Activated T-helper 1 cell treated with anti-CD3 and anti-CD28 coated beads, Interleukin-2, amount 50 U/mL, for 16 hours (primary cell): ENCODE data around the gene LMO3.

ENCODE experiments used
- DNase-seq, 2 donors: peaks; one replicate each; pipeline ENCODE4 v3.0.0-alpha.2; 2020; ENCODE audit warnings: low read depth in 1 of 2, low spot score in 1 of 2

LMO3 gene

GRCh38 chr12:16602412-16602811, 3.5 kb downstream of the LMO3 start:
- no peak for DNase-seq

DNA sequence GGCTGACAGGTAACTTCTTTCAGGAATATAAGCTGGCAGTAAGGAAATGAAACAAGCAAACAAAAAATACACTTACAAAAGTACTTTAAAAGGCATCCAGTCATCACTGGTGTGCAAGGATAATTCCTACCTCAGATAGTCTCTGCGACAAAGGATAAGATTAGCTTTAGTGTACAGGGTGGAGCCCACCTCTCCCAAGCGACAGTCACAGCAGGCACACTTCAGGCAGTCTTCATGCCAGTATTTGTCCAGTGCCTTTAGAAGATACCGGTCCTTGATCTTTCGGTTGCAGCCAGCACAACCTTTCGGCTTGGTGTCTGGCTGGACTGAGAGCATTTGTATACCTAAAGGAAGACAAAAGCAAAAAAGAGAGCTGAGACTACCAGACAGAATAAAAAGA, 5.4 kb downstream of the LMO3 start:
- DNase-seq: no peak

- DNase-seq: no peak
These were observed 6.9 kb downstream of the LMO3 start for GRCh38 chr12:16599081-16599480.

DNA sequence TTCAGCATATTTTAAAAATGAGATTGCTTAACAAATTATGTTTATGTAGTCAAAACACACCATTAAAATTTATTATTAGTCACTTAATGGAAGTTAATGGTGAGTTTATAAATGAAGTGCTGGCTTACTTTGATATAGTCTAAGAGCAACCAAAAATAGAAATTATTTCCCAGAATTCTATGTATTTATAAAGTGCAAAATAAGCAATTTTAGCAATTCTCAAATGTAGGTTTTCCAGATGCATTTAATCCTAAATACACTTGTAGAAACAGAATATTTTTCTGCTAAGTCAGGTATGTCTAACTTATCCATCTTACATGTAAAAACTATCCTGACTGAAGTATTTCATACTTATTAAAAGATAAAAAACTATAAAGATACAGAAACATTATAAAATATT, 11.2 kb downstream of the LMO3 start:
- no peak for DNase-seq

- no peak for DNase-seq
These were observed 12.4 kb downstream of the LMO3 start for GRCh38 chr12:16593546-16593945.

GRCh38 chr12:16590645-16591044, 15.3 kb downstream of the LMO3 start:
- DNase-seq: no peak

DNA sequence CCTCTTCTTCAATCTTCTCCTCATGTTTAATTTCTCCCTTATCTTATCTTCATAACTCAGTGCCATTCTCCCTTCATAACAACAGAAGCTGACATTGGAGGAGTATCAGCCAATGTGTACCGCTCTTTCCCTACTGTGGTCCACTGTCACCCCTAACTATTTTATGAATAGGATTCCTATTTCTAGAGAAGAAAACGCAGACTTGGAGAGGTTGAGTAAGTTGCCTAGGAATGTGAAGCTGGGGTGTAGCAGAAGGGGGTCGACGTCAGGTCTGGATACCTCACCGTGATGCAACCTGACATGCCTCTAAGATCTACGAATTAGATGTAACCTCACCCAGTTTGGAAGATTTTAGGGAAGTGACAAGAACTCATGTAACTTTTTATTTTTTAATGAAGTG, 17.1 kb downstream of the LMO3 start:
- DNase-seq: no peak

DNA sequence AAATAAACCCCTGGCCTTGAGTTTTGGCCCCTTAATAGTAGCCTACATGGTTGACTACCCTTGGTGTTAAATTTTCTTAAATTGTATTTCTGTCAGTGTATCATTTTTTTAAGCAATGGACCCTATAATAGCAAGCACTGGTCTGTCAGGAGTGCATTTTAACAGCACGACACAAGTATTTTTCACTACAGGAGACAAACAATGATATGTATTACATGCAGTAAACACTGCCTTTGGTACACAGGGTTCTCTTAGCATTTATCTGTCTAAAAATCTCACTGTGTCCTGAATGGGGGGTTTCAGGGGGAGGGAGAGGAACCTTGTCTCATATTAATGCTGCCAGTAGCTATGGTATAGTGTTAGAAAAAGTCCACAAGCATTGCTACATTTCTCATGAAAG, 18.4 kb downstream of the LMO3 start:
- no peak for DNase-seq

- DNase-seq: no peak
These were observed 18.9 kb downstream of the LMO3 start for GRCh38 chr12:16587110-16587453.

- no peak for DNase-seq
These were observed 19.4 kb downstream of the LMO3 start for GRCh38 chr12:16586350-16587109.

- no peak for DNase-seq
These were observed 20.2 kb downstream of the LMO3 start for GRCh38 chr12:16585781-16586180.

- no peak for DNase-seq
These were observed 21.8 kb downstream of the LMO3 start for GRCh38 chr12:16583969-16584745.

- DNase-seq: no peak
These were observed 24.5 kb downstream of the LMO3 start for GRCh38 chr12:16581416-16581815.

DNA sequence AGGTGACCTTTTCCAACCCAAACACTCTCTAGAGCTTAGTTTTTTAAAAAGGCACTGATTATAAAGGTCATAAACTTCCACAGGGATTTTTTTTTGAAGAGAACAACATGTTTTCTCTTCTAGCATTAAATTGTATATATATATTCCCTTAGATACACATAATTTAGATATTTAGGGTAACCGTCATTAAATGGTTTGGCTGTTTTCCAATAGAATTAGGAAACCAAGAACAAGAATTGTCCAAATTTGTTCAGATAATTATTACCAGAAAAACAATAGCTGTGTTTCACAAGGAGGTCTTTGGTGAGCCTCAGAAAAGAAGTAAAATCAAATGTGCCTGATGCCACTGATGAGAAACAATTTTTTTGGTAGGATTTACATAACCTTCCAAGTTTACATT, 26.9 kb downstream of the LMO3 start:
- DNase-seq: no peak

GRCh38 chr12:16573398-16574077, 32.4 kb downstream of the LMO3 start:
- no peak for DNase-seq

DNA sequence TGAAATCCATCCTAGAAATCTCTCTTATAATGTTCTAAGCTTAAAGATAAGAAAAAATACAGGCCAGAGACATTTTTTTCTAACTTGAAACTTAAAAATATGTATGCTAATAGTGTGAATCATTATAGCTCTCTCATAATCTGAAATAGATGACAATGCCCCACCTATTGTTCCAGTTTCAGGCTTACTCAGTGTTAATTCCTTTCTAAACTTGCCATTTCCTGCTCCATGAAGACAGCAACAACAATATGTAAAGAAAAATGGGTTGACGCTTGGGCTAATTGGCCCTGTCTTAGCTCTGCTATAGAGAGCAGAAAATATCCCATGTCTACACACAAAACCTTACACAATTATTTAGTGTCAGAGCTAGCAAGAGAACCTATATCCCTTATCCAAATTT, 37.1 kb downstream of the LMO3 start:
- DNase-seq: no peak

DNA sequence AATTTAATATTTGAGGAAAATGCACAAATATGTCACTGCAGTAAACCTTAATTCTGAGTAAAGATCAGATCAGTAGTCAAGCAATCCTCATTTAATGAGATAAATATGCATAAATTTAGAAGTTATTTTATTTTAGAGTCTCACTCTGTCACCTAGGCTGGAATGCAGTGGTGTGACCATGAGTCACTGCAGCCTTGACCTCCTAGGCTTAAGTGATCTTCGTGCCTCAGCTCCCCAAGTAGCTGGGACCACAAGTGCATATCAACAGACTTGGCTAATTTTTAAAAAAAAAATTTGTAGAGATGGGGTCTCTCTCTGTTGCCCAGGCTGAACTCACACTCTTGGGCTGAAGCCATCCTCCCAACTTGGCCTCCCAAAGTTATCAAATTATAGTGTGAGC, 41.3 kb downstream of the LMO3 start:
- DNase-seq: no peak

GRCh38 chr12:16563504-16563903, 42.5 kb downstream of the LMO3 start:
- no peak for DNase-seq

- no peak for DNase-seq
These were observed 43.0 kb downstream of the LMO3 start for GRCh38 chr12:16562921-16563320.

- no peak for DNase-seq
These were observed 43.5 kb downstream of the LMO3 start for GRCh38 chr12:16562435-16562834.

DNA sequence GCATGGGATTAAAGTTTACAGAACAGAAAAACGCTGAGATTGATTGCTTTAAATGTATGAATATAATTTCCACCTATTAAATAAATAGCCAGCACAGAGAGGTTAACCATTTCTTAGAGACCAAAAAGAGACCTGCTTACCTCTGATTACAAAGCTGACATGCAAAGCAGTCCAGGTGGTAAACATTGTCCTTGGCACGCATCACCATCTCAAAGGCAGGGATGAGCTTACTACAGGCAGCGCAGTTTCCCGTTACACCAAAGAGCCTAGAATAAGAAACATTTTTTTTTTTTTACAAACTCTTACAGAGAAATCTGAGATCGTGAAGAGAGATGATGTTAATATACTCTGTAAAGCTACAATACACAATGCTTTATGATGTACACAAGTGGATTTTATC, 45.7 kb downstream of the LMO3 start:
- no peak for DNase-seq

DNA sequence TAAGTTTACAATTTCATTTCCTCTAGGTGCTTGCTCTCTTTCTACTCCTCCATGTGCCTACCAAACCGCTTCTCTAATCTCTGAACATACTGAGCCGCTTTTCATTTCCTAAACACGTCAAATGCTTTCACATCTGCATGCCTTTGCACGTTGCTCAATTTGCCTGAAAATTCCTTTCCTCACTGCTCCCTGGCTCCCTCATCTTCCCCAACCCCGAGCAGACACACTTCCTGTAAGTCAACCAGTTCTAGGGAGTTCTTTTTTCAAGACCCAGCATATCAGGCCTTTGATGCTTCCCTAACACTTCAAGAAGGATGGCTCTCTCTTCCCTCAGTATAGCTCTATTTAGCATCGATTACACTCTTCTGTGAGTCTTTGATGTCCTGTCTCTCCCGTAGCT, 50.3 kb downstream of the LMO3 start:
- no peak for DNase-seq
